GM20431 (cell line): ENCODE results near the gene COL4A4.
"Not testable (repeated sequence)": the region's sequence is repeated elsewhere in the genome, so short reads cannot be mapped to it uniquely, and the experiment has no call there.

Experiments used
- in situ Hi-C: fragments of 300-500 bp; cut with MseI, MboI; formaldehyde crosslinking; loops from one replicate; pipeline ENCODE4 v1.15.0; 2020; ENCODE audit warnings: low sequenced_read_pairs; ENCODE audit not compliant: unreplicated experiment

Gene COL4A4

GRCh38 chr2:227163998-227164762 is at the start of gene COL4A4, which contains the start of gene COL4A3:
Gene COL4A4 (minus strand): TSS chr2:227164205. CDS start chr2:227147483, 16,722 bp downstream.
Gene COL4A3 (plus strand): TSS chr2:227164624. CDS start chr2:227164727, 103 bp downstream.
- in situ Hi-C loops: no loop called here

DNA sequence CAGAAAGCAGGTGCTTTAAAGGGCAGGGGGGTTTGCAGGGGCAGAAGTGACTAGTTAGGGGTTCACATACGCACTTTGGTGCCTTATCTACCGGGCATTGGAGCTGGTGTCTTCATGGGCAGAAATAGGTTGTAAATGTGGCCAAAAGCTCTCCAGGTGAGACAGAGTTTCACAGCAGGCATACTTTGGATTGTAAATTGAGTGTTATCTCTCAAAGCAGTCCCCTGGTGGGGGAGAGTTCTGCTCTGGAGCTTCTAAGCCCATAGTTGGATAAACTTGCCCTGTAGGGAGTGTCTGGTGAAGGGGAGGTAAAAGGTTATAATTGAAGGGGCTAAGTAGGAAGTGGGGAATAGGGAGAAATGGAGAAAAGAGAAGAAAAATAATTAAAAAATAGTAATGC is 43.6 kb upstream of the COL4A4 start:
- in situ Hi-C loops: no loop called here

DNA sequence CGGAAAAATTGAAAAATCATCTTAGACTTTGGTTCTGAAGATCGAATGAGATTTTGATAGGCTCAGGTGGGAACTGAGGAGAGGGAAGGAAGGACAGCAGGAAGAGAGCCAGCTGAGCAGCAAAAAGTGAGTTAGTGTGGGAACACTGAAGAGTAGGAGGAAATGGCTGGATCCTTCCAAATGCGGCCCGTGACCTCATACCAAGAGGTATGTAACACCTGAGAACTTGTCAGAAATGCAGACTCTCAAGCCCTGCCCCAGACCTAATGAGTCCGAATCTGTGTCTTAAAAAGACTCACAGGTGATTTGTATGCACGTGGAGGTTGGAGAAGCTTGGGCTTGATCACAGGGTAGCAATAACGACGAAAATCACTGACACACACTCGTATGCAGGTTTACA is 42.4 kb upstream of the COL4A4 start:
- in situ Hi-C loops: no loop called here

DNA sequence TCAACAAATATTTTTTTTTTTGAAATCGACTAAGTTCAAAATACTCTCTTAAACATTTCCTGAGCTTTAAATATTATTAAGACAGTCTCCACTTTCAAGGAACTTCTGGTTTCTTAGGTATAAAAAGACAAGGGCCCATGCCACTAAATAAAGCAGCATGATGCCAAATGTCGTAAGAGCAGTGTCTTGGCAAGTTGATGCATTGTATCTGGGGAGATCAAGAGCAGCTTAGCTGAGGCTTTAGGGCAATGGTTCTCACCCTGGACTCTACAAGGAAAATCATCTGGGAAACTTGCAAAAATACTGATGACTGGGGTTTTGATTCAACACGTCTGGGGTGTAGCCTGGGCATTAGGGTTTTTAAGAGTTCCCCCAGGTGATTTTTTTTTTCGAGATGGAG is 41.7 kb upstream of the COL4A4 start:
- in situ Hi-C loops: no loop called here

- in situ Hi-C loops: no loop called here
Measured at GRCh38 chr2:227204452-227204851, 40.4 kb upstream of the COL4A4 start.

GRCh38 chr2:227201771-227202170 is 37.8 kb upstream of the COL4A4 start:
- in situ Hi-C loops: no loop called here

DNA sequence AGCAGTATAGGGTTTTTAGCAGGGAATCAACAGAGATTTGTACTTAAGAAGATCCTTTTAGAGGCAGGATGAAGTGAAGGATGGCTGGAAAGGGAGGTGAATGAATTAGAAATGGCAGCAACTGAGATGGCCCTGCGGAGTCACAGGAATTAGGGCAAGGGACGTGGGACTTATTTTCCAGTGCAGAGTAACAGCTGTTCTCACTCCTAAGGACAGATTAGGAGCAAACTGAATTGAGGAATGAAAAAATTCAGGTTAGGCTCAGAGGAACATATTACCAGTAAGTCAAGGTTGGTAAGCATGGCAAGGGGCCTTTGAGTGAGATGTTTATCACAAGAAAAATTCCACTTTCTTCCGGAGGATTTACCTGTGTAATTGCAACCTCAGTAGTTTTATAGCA is 34.9 kb upstream of the COL4A4 start:
- in situ Hi-C loops: no loop called here

DNA sequence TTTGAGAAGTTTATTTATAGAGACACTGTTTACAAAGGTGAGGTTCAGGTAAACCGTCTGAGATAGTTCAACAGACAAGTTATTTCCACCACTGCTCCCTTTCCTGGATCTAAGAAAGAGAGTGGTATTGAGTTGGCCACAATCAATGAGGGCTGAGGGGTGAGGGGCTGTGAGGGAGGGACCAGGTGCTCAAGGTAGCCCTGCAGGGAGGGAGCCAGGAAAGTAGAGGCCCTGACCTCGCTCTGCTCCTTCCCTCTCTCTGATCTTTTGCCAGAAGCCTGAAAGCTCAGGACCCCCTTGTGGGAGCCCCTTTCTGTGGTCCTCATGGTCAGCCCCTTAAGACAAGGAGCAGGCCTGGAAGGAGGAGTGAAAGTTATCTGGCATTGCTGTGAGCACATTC is 30.2 kb upstream of the COL4A4 start:
- in situ Hi-C loops: no loop called here

DNA sequence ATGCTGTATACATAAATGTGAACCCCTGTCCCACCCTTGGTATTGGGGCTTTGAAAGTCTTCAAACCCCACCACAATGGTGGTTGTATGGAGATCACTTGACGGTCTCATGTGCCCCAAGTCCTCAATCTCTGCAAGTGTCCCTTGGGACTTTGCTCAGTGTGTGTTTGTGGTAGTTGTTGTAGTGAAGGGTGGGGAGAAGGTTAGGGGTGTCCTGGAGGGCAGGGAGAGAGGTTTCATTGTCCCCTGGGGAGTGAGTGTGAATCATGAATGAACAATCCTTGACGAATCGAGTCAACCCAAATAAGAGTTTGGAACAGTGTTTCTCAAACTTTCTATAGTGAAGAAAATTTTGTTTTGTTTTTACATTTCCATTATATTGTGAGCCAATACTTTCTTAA is 28.5 kb upstream of the COL4A4 start:
- in situ Hi-C loops: no loop called here

DNA sequence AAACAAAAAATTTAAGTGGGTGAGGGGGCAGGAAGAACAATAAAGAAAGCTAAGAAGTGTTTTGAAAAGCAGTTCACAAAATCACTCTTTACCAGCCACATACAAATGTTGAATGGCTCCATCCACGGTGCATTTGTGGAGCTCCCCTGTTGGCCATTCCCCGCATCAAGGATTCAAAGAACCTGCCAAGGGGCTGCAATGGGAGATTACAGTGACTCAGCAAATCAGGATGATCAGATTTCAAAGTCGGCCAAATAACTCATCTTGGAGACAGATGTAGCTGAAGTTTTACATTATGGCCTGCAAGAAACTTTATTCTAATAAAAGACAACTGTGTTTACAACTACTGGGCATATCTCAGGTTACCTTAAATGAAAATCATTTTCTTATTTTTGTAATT is 27.4 kb upstream of the COL4A4 start:
- in situ Hi-C loops: no loop called here

- in situ Hi-C loops: no loop called here
Measured at GRCh38 chr2:227188292-227188691, 24.3 kb upstream of the COL4A4 start.

DNA sequence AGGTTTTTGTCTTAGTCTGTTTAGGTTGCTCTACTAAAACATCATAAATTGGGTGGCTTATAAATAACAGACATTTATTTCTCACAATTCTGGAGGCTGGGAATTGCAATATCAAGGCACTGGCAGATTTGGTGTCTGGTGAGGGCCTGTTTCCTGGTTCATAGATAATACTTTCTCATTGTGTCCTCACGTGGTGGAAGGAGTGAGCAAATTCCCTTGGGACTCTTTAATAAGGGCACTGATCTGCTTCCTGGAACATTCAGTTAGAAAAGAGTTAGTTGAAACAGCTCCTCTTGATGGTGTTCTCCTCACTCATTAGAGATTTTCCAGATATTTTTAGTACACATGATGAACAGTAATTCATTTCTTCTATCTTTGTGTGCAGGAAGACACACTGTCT is 22.7 kb upstream of the COL4A4 start:
- in situ Hi-C loops: no loop called here

- in situ Hi-C loops: no loop called here
Measured at GRCh38 chr2:227185615-227186232, 21.7 kb upstream of the COL4A4 start.

DNA sequence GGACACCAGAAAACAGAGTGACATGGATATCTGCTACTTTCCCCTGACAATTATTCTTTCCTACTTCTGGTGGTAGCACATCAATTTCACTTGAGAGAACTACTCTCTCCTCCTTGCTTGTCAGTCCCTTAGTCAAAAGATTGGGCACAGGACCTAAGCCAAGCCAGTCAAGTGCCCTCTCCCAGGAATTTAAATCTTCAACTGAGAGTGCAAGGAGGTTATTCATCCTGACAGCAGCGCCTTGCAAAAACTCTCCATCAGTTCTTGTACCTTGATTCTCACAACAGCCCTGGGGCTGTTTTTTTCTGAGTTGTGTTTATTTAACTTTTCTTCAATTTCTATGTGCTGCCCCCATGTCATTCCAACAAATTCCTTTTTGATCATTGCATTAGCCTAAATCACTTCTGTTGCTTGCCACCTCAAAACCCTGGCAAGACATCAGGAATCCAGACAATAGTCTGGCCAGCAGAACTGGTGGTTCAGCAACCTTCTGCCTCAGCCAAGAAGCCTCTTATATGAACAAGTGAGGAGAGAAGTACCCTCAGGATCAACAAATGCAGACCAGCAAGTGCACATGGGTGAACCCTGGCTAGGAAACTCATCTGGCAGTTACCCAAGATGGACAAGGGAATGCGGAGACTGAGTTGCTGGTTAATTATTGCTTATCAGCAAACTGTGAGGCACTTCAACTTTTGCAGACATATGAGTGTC is 19.8 kb upstream of the COL4A4 start:
- in situ Hi-C loops: no loop called here

- in situ Hi-C loops: no loop called here
Measured at GRCh38 chr2:227182765-227183164, 18.8 kb upstream of the COL4A4 start.

DNA sequence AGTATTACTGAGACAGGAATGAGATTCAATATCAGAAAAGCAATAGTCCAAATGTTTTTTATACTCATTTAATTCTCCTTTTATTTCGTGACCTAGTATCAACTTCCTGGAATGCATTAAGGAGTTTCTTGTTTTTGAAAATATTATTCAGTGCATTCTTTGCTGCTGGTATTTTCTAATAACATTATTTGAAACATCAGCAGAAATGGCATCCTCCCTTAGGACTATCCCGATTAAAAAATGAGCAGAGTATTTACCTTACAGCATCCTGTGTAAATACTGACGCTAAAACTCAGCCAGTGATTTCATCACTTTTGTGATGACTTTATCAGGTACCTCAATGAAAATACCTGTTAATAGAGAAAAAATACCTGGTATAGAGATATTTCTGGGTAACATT is 16.8 kb upstream of the COL4A4 start:
- in situ Hi-C loops: no loop called here

- in situ Hi-C loops: no loop called here
Measured at GRCh38 chr2:227179988-227180685, 16.1 kb upstream of the COL4A4 start.

GRCh38 chr2:227177592-227178336 is 13.8 kb upstream of the COL4A4 start:
- in situ Hi-C loops: no loop called here

GRCh38 chr2:227171779-227172178 is 7.8 kb upstream of the COL4A4 start:
- in situ Hi-C loops: not testable (repeated sequence)

DNA sequence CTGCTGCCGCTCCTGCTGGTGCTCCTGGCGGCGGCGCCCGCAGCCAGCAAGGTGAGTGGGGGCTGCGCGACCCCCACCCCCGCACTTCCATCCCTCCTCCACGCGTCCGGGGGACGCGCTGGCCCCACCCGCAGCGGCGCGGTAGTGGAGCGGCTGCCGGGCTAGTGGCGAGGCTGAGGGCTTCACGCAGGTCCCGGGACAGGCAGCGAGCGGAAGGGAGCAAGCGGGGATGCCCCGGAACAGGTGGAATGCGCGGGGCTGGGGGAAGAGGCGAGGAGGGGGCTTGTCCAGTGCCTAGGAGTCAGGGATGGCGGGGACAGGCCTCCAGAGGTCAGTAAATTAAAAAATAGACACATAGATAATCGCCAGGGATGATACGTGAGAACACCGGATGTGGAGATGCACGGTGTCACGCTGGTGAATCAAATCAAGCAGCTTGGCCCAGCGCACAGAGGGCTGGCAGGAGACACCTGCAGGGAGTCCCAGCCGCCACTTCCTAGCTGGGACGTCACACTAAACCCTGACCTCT is 822 bp upstream of the COL4A4 start:
- in situ Hi-C loops: no loop called here
